ENCODE data around the gene FTO.
"Not testable (repeated sequence)": the region's sequence is repeated elsewhere in the genome, so short reads cannot be mapped to it uniquely, and the experiment has no call there.

FTO gene

GRCh38 chr16:54171626-54172537 is 467.9 kb downstream of the FTO start:
- DNase-seq: peak; percentile 57

- no peak for DNase-seq
Observed at GRCh38 chr16:54173490-54173889, 469.5 kb downstream of the FTO start.

GRCh38 chr16:54174201-54174600 is 470.2 kb downstream of the FTO start:
- DNase-seq: no peak

GRCh38 chr16:54174750-54175149 is 470.8 kb downstream of the FTO start:
- DNase-seq: no peak

- DNase-seq: no peak
Observed at GRCh38 chr16:54175169-54175551, 471.2 kb downstream of the FTO start.

GRCh38 chr16:54175552-54176375 is 471.8 kb downstream of the FTO start:
- no peak for DNase-seq

- DNase-seq: no peak
Observed at GRCh38 chr16:54176376-54176901, 472.5 kb downstream of the FTO start.

- no peak for DNase-seq
Observed at GRCh38 chr16:54177052-54177861, 473.3 kb downstream of the FTO start.

GRCh38 chr16:54177862-54178477 is 474.0 kb downstream of the FTO start:
- no peak for DNase-seq

- DNase-seq: no peak
Observed at GRCh38 chr16:54178478-54178976, 474.6 kb downstream of the FTO start.

- DNase-seq: no peak
Observed at GRCh38 chr16:54180421-54181359, 476.7 kb downstream of the FTO start.

- DNase-seq: not testable (repeated sequence)
Observed at GRCh38 chr16:54181683-54182329, 477.9 kb downstream of the FTO start.

- no peak for DNase-seq
Observed at GRCh38 chr16:54185045-54185444, 481.1 kb downstream of the FTO start.

- no peak for DNase-seq
Observed at GRCh38 chr16:54191163-54191562, 487.2 kb downstream of the FTO start.

GRCh38 chr16:54191592-54191991 is 487.6 kb downstream of the FTO start:
- DNase-seq: no peak

GRCh38 chr16:54193013-54193664 is 489.2 kb downstream of the FTO start:
- DNase-seq: no peak

GRCh38 chr16:54193665-54194333 is 489.8 kb downstream of the FTO start:
- DNase-seq: peak; percentile 4

- no peak for DNase-seq
Observed at GRCh38 chr16:54194334-54194743, 490.4 kb downstream of the FTO start.

- no peak for DNase-seq
Observed at GRCh38 chr16:54197758-54198157, 493.8 kb downstream of the FTO start.
